Pancreas (tissue), 10 donors: ENCODE measurements around the gene FHIT. TPM values are rescaled to one million over a fixed set of nuclear protein-coding genes. Genes with fewer than 3 reads are reported as not detected.
"Not testable (repeated sequence)": the region's sequence is repeated elsewhere in the genome, so short reads cannot be mapped to it uniquely, and the experiment has no call there.

Experiments
- ATAC-seq, 4 donors: fragments of 200-7000 bp; cut with Tn5 transposase; one replicate each; pipeline versions ENCODE4 v1.8.0 to v1.9.1; 2020; ENCODE audit warnings: mild to moderate bottlenecking in 4 of 4, moderate library complexity in 4 of 4
- DNase-seq, 6 donors: peaks; one replicate each; pipeline ENCODE4 v3.0.0-alpha.2; 2020
- FAIRE-seq: peaks from 2 replicates; lab custom pipeline; 2012; peaks lifted over from hg19 to GRCh38; lab: Jason Lieb, UNC
- H3K27ac ChIP-seq, 4 donors: fragments of 200-600 bp; sonication (generic); 1 replicate in 3 of 4; 2 replicates in 1 of 4; pipeline versions ENCODE4 v1.5.0 to v1.8.0; 2020
- H3K27me3 ChIP-seq, 4 donors: fragments of 200-600 bp; one replicate each; pipeline ENCODE4 v1.8.0; 2021
- H3K36me3 ChIP-seq, 3 donors: fragments of 200-600 bp; sonication (generic) in 1 of 3; one replicate each; pipeline versions ENCODE4 v1.5.0 to v1.8.0; 2020 to 2021
- H3K4me1 ChIP-seq, 3 donors: fragments of 200-600 bp; one replicate each; pipeline ENCODE4 v1.8.0; 2021
- H3K4me3 ChIP-seq, 4 donors: fragments of 200-600 bp; sonication (generic) in 2 of 4; one replicate each; pipeline versions ENCODE4 v1.5.0 to v1.8.0; 2020 to 2021
- H3K9me3 ChIP-seq, 4 donors: fragments of 200-600 bp; one replicate each; pipeline ENCODE4 v1.8.0; 2021
- WGBS, 2 donors: extraction: QIAGEN DNeasy Blood & Tissue Kit; methylation state at CpG; one replicate each; pipeline ENCODE4 v1.1.7; 2013; 5-methylcytosine and 5-hydroxymethylcytosine counted together
- intact Hi-C, 3 donors: fragments of 100-400 bp; cut with DNase I; formaldehyde crosslinking; loops; one replicate each; pipeline versions ENCODE4 v1.11.1 to v1.14.2; 2022
- polyA plus RNA-seq, 2 donors: library from polyadenylated mRNA; stranded (reverse); fragments of 200-250 nt; gene quantifications; one replicate each; pipeline ENCODE4 v1.2.3, GENCODE V29; 2013
- total RNA-seq, 6 donors: library from RNA; stranded (reverse); fragmentation: NEBNext Ultra II Directional in 4 of 6; extraction: Animal tissue kit (Norgen Biotek cat#: 25700) in 4 of 6; gene quantifications; one replicate each; pipeline versions ENCODE4 v1.2.1 to v1.2.4, GENCODE V29; 2021 to 2023
- TF ChIP-seq, protein P1 (sequence below), 4 donors: fragments of 200-600 bp; sonication (generic) in 3 of 4; IDR thresholded peaks; one replicate each; pipeline versions ENCODE4 v1.5.0 to v1.8.0; 2021; ENCODE audit warnings: antibody characterized with exemption in 4 of 4
- donor health status: healthy with polysubstance abuse.
- donor health status: DM: no; HTN: no; CAD: no; lungs with moderate emphysema.
- donor health status: DM: no; HTN: no; CAD: no.
- donor health status: control.
- donor health status: control.
- donor health status: Bipolar disorder and iron deficiency.
- donor health status: DM: yes; HTN: yes; CAD: no.
- donor health status: DM: no; HTN: no; CAD: no.
- donor health status: DM: no; HTN: no; CAD: no.
- donor health status: DM: yes; HTN: yes; CAD: no.

Gene FHIT
- total and polyA plus RNA-seq, 8 donors = 4.8 to 15.7 (median 8.0) TPM

GRCh38 chr3:61032991-61033390, 218.3 kb downstream of the FHIT start:
- Histone ChIP-seq H3K4me3 (no peak overlapping the region), H3K9me3 (no peaks in the 10 kb centered on the region), H3K36me3 (no peaks in the 10 kb centered on the region), H3K4me1 (no peaks in the 10 kb centered on the region), H3K27me3 (no peaks in the 10 kb centered on the region), H3K27ac (no peak overlapping the region)
- 80 to 82% methylated on average over 5 of the region's 5 CpGs for WGBS, 2 donors
- no peak for DNase-seq
- intact Hi-C loops = no loop called here
- no peak for FAIRE-seq
- ATAC-seq = no peak
- TF ChIP-seq, protein P1, sequence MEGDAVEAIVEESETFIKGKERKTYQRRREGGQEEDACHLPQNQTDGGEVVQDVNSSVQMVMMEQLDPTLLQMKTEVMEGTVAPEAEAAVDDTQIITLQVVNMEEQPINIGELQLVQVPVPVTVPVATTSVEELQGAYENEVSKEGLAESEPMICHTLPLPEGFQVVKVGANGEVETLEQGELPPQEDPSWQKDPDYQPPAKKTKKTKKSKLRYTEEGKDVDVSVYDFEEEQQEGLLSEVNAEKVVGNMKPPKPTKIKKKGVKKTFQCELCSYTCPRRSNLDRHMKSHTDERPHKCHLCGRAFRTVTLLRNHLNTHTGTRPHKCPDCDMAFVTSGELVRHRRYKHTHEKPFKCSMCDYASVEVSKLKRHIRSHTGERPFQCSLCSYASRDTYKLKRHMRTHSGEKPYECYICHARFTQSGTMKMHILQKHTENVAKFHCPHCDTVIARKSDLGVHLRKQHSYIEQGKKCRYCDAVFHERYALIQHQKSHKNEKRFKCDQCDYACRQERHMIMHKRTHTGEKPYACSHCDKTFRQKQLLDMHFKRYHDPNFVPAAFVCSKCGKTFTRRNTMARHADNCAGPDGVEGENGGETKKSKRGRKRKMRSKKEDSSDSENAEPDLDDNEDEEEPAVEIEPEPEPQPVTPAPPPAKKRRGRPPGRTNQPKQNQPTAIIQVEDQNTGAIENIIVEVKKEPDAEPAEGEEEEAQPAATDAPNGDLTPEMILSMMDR (IDR thresholded peaks at IDR 0.05) = no peak

DNA sequence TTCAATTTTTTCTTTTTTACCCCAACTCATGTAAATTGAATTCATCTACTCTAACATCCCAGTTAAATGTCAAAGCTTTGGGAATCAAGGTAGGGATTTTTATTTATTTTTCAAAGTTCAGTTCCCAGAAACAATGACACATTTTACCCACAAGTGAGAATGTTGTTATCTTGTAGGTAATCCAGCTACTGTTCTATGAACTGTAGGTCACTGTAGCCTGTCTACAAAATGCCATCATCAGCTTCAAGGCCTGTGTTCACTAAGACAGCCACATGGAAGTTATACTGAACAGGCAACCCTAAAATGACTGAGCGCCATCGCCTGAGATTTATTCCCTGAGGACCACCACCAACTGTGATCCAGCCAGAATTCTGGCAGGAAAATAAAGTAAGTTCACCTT, 219.7 kb downstream of the FHIT start:
- H3K9me3 ChIP-seq = no peaks in the 10 kb centered on the region
- no peak for FAIRE-seq
- TF ChIP-seq, protein P1 (IDR thresholded peaks at IDR 0.05) = no peak
- DNase-seq = no peak
- WGBS, 2 donors = 97% methylated on average over 2 of the region's 2 CpGs
- no peaks in the 10 kb centered on the region for H3K36me3 ChIP-seq
- intact Hi-C loops = no loop called here
- no peak overlapping the region for H3K4me3 ChIP-seq
- no peak for ATAC-seq
- no peaks in the 10 kb centered on the region for H3K4me1 ChIP-seq
- H3K27me3 ChIP-seq = no peaks in the 10 kb centered on the region
- no peak overlapping the region for H3K27ac ChIP-seq

GRCh38 chr3:61030469-61031035, 220.7 kb downstream of the FHIT start:
- intact Hi-C loops = no loop called here
- no peaks in the 10 kb centered on the region for H3K4me1 ChIP-seq
- TF ChIP-seq, protein P1 (IDR thresholded peaks at IDR 0.05) = no peak
- FAIRE-seq (no peak), DNase-seq (no peak), ATAC-seq (no peak)
- no peaks in the 10 kb centered on the region for H3K27me3 ChIP-seq
- H3K4me3 ChIP-seq = no peak overlapping the region
- 77 to 83% methylated on average over 4 of the region's 4 CpGs for WGBS, 2 donors
- no peaks in the 10 kb centered on the region for H3K36me3 ChIP-seq
- H3K27ac ChIP-seq = no peak overlapping the region
- H3K9me3 ChIP-seq = no peaks in the 10 kb centered on the region

GRCh38 chr3:61029194-61029593, 222.1 kb downstream of the FHIT start:
- no peaks in the 10 kb centered on the region for H3K27me3 ChIP-seq
- no peak for DNase-seq
- H3K4me3 ChIP-seq = no peak overlapping the region
- no peaks in the 10 kb centered on the region for H3K9me3 ChIP-seq
- no peaks in the 10 kb centered on the region for H3K4me1 ChIP-seq
- no peak overlapping the region for H3K27ac ChIP-seq
- TF ChIP-seq, protein P1 (IDR thresholded peaks at IDR 0.05) = no peak
- ATAC-seq = no peak
- H3K36me3 ChIP-seq = no peaks in the 10 kb centered on the region
- FAIRE-seq = no peak
- intact Hi-C loops = no loop called here
- 72 to 77% methylated on average over 5 of the region's 5 CpGs for WGBS, 2 donors

GRCh38 chr3:61018807-61019206, 232.4 kb downstream of the FHIT start:
- no peaks in the 10 kb centered on the region for H3K4me1 ChIP-seq
- ATAC-seq = no peak
- intact Hi-C loops = no loop called here

DNA sequence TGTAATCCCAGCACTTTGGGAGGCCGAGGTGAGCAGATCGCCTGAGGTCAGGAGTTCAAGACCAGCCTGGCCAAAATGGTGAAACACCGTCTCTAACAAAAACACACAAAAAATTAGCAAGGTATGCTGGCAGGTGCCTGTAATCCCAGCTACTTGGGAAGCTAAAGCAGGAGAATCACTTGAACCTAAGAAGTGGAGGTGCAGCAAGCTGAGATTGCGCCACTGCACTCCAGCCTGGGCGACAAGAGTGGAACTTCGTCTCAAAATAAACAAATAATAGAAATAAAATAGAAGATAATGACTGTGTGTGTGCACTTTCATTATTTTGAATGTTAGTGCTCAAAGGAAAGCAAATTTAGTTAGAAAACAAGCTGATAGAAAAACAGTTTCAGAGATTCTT, 234.2 kb downstream of the FHIT start:
- H3K9me3 ChIP-seq, H3K27ac ChIP-seq, DNase-seq, ATAC-seq, H3K4me3 ChIP-seq, intact Hi-C loops, H3K4me1 ChIP-seq, H3K27me3 ChIP-seq, H3K36me3 ChIP-seq, FAIRE-seq: not testable (repeated sequence)
- WGBS, 2 donors = 91% methylated on average over 6 of the region's 6 CpGs

More at GRCh38 chr3:61018807-61019206, 232.4 kb downstream of the FHIT start:
- no peak overlapping the region for H3K4me3 ChIP-seq
- WGBS, 2 donors = 88 to 89% methylated on average over 1 of the region's 1 CpG
- TF ChIP-seq, protein P1 (IDR thresholded peaks at IDR 0.05) = no peak
- no peaks in the 10 kb centered on the region for H3K36me3 ChIP-seq
- no peaks in the 10 kb centered on the region for H3K9me3 ChIP-seq
- DNase-seq (no peak), FAIRE-seq (no peak)
- H3K27ac ChIP-seq = no peak overlapping the region
- no peaks in the 10 kb centered on the region for H3K27me3 ChIP-seq
